Activated T-helper 1 cell treated with anti-CD3 and anti-CD28 coated beads, Interleukin-12 subunit alpha, Interleukin-12 subunit beta, Interleukin-2, Interleukin-4 antibody, amounts not matched to agents 30 ng/mL and 10 ng/mL and 1 ng/mL, durations not matched to agents 14 hours and 24 hours and 36 hours (primary cell): ENCODE data around the gene CALML5. TPM values are rescaled to one million over a fixed set of nuclear protein-coding genes. Genes with fewer than 3 reads are reported as not detected.

Experiments
- DNase-seq: peaks from one replicate; pipeline ENCODE4 v3.0.0; 2021; ENCODE audit warnings: low spot score
- H3K27ac Mint-ChIP-seq: one replicate; pipeline ENCODE4 v1.8.0; 2021; ENCODE audit warnings: mild to moderate bottlenecking, mixed read lengths
- H3K27me3 Mint-ChIP-seq: one replicate; pipeline ENCODE4 v1.8.0; 2022; ENCODE audit warnings: mild to moderate bottlenecking, moderate library complexity, mixed read lengths; ENCODE audit not compliant: insufficient read depth
- H3K36me3 Mint-ChIP-seq: one replicate; pipeline ENCODE4 v1.8.0; 2021; ENCODE audit warnings: low read depth, mixed read lengths
- H3K4me1 Mint-ChIP-seq: one replicate; pipeline ENCODE4 v1.8.0; 2021; ENCODE audit warnings: low read depth, mixed read lengths
- H3K4me3 Mint-ChIP-seq: one replicate; pipeline ENCODE4 v1.8.0; 2021; ENCODE audit warnings: mild to moderate bottlenecking, moderate library complexity, mixed read lengths
- H3K9me3 Mint-ChIP-seq: one replicate; pipeline ENCODE4 v1.8.0; 2021; ENCODE audit warnings: mixed read lengths
- intact Hi-C: fragments of 100-400 bp; cut with micrococcal nuclease; formaldehyde crosslinking; loops from one replicate; pipeline ENCODE4 v1.15.1; 2024
- total RNA-seq: library from RNA; stranded (reverse); gene quantifications from 2 replicates; pipeline ENCODE4 v1.2.3, GENCODE V29; 2022

CALML5 gene
- total RNA-seq, 1 donor from 2014 or later = not detected

DNA sequence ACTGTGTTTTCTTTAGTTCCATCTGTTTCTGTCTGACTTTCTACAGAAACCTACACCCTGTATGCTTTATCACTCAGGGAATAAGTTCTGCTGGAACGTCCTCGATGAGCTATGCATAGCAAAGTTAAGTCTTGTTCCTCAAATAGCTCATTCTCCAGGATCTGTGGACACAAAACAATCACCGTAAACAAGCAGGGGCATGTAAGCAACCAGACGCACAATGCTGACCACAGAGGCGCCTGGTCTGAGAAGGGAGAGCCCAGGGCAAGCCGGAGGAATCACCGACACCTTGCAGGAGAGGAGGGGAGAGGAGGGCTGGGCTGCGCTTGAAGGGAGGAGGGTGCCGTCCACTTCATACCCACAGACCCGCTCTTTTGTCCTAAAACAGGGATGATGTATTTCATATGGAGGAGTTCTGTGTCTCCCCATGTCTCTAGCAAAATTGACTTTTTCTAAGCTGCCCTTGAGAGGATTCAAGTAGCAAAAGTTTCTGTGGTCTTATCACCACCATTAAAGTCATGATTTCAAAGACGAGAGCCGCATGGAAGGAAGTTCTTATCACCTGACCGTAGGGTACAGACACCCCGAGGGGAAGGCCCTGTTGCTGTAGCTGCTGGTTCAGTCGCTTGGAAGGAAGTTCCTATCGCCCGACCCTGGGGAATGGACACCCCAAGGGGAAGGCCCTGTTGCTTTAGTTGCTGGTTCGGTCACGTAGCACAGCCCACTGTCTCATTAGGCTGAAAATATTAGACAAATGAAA is 39.7 kb upstream of the CALML5 start:
- H3K9me3 Mint-ChIP-seq = peaks cover 16% of the 10 kb centered on the region
- no peaks in the 10 kb centered on the region for H3K36me3 Mint-ChIP-seq
- peaks cover 11% of the 10 kb centered on the region for H3K27me3 Mint-ChIP-seq
- no peak overlapping the region for H3K27ac Mint-ChIP-seq
- no peaks in the 10 kb centered on the region for H3K4me1 Mint-ChIP-seq
- no peak overlapping the region for H3K4me3 Mint-ChIP-seq
- intact Hi-C loops = no loop called here
- DNase-seq = no peak

DNA sequence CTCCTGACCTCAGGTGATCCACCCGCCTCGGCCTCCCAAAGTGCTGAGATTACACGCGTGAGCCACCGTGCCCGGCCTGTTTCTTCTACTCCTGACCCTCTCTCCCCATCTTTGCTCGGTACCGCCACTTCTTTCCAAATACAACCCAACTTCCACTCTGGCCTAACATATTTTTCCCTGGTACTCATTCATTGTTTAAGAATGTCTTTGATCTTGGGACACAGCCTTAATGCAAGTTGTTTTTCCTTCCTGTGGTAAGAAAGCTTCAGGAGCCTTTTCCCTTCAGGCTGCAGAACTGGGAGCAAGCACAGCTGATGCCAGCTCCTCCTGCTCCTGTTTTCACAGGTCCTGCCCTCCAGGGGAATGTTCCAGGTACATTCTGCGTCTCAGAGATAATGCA is 39.1 kb upstream of the CALML5 start:
- Mint-ChIP-seq H3K27ac (no peak overlapping the region), H3K4me3 (no peak overlapping the region), H3K9me3 (peaks cover 12% of the 10 kb centered on the region), H3K4me1 (no peaks in the 10 kb centered on the region), H3K36me3 (no peaks in the 10 kb centered on the region), H3K27me3 (peaks cover 9% of the 10 kb centered on the region)
- intact Hi-C loops = no loop called here
- no peak for DNase-seq

DNA sequence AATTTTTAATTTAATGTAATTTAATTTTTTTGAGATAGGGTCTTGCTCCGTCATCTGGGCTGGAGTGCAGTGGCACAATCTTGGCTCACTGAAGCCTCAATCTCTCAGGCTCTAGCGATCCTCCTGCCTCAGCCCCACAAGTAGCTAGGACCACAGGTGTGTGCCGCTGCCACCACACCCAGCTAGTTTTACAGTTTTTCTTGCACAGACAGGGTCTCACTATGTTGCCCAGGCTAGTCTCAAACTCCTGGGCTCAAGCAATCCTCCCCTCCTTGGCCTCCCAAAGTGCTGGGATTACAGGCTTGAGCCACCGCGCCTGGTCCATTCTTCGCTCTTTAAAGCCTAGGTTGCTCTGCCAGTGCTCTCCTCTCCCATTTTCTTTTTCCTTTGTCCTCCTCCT is 38.3 kb upstream of the CALML5 start:
- Mint-ChIP-seq H3K4me1 (no peaks in the 10 kb centered on the region), H3K27ac (no peak overlapping the region), H3K4me3 (no peak overlapping the region), H3K36me3 (no peaks in the 10 kb centered on the region), H3K27me3 (peaks cover 9% of the 10 kb centered on the region), H3K9me3 (peaks cover 12% of the 10 kb centered on the region)
- no peak for DNase-seq
- intact Hi-C loops = no loop called here

DNA sequence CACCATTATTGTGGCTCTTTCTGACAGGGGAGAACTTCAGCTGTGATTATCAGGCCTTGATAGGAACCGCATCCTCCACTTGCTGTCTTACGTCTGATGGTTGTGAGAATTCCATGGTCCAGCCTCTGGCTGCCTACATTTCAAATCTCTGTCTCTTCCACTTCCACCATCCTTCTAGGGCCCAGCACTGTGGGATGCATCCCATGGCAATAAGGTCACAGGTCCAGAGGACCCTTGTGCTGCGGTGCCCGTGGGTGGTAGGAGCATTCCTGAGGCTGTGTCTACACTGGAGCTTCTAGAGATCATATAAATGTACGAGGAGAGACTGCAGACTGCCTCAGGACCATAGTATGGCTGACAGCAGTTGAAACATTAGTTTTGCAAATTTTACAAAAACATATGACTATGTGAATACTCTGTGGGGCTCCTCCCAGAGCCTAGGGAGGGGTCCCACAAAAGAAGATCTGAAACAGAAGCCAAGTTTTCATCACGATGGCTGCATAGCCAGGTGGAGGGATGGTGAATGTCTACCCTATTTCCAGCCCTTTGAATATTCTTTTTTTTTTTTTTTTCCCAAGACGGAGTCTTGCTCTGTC is 37.2 kb upstream of the CALML5 start:
- Mint-ChIP-seq H3K9me3 (peaks cover 5% of the 10 kb centered on the region), H3K36me3 (no peaks in the 10 kb centered on the region), H3K4me1 (no peaks in the 10 kb centered on the region), H3K4me3 (no peak overlapping the region), H3K27me3 (peaks cover 6% of the 10 kb centered on the region), H3K27ac (no peak overlapping the region)
- intact Hi-C loops = no loop called here
- DNase-seq = no peak

- H3K4me3 Mint-ChIP-seq = no peak overlapping the region
- intact Hi-C loops = no loop called here
- no peaks in the 10 kb centered on the region for H3K36me3 Mint-ChIP-seq
- no peak for DNase-seq
- no peaks in the 10 kb centered on the region for H3K9me3 Mint-ChIP-seq
- H3K27ac Mint-ChIP-seq = no peak overlapping the region
- peaks cover 6% of the 10 kb centered on the region for H3K27me3 Mint-ChIP-seq
- no peaks in the 10 kb centered on the region for H3K4me1 Mint-ChIP-seq
These were observed 35.8 kb upstream of the CALML5 start for GRCh38 chr10:5534880-5535856.

- DNase-seq = no peak
- intact Hi-C loops = no loop called here
- H3K4me3 Mint-ChIP-seq = no peak overlapping the region
- H3K27me3 Mint-ChIP-seq = peaks cover 6% of the 10 kb centered on the region
- no peaks in the 10 kb centered on the region for H3K9me3 Mint-ChIP-seq
- no peak overlapping the region for H3K27ac Mint-ChIP-seq
- H3K36me3 Mint-ChIP-seq = no peaks in the 10 kb centered on the region
- H3K4me1 Mint-ChIP-seq = no peaks in the 10 kb centered on the region
These were observed 34.9 kb upstream of the CALML5 start for GRCh38 chr10:5534051-5534821.

DNA sequence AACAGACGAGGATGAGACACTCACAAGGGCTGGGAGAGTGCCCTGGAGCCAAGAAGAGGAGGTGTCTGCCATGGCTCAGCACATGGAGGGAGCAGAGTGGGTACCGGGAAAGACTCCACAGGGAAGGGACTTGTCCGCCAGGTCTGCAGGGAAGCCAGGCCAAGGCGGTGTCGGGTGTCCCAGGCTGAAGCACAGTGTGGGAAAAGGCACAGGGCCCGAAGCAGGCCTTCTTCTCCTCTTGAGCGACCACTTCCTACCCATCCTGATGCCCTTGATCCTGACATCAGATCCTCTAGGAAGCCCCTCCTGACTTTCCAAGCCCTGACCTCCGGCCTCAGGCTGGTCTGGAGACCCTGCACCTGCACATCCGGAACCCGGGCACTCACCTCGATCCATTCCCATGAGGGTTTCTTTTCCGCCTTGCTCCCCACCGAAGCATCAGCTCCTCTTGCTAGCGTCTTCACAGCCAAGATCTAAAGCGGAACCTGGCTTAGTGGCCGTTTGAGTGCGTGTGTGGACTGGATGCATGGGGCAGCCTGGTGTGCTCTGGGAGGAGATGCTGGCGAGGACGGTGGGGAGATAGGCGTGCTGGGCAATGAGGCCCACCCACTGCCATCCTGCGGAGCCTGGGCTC is 33.8 kb upstream of the CALML5 start:
- no peak for DNase-seq
- Mint-ChIP-seq H3K4me1 (no peaks in the 10 kb centered on the region), H3K4me3 (no peak overlapping the region), H3K36me3 (no peaks in the 10 kb centered on the region), H3K27me3 (no peaks in the 10 kb centered on the region), H3K27ac (no peak overlapping the region), H3K9me3 (no peaks in the 10 kb centered on the region)
- intact Hi-C loops = no loop called here

DNA sequence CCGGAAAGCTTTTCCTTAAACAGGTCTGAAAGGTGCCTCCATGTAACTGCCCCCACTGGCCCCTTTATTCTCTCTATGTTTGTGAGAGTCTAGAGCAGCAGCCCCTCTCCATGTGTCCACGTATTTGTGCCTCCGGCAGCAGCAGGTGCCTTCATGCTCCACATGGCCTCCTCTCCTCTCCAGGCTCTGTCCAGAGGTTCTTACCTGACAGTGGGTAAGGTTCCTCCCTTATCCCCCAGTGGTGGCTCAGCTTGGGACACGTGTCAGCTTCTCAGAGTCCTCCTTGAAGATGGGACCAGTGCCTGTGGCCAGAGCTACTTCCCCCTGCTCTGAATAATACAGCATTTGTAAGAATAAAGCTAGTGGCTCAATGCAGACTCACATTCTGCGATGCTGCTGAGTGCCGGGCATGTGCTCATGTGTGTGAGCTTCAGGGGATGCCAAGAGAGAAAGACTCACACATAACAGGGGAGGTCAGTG is 33.3 kb upstream of the CALML5 start:
- H3K4me3 Mint-ChIP-seq = no peak overlapping the region
- no peaks in the 10 kb centered on the region for H3K27me3 Mint-ChIP-seq
- intact Hi-C loops = no loop called here
- no peak for DNase-seq
- no peaks in the 10 kb centered on the region for H3K4me1 Mint-ChIP-seq
- H3K27ac Mint-ChIP-seq = no peak overlapping the region
- no peaks in the 10 kb centered on the region for H3K36me3 Mint-ChIP-seq
- H3K9me3 Mint-ChIP-seq = no peaks in the 10 kb centered on the region

DNA sequence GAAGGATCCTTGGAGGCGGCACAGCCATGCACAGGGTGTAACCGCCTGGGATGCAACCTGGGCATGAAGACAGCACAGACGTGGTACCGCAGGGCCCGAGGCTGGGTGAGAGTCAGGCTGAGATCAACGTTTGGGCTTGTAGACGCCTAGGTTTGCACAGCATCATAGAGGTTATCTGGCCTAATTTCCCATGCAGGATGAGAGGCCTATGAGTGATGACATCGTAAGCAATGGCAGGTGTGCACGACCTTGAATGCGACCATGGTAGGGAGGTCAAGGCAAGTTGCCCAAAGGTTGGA is 32.9 kb upstream of the CALML5 start:
- Mint-ChIP-seq H3K36me3 (no peaks in the 10 kb centered on the region), H3K27ac (no peak overlapping the region), H3K4me3 (no peak overlapping the region), H3K9me3 (no peaks in the 10 kb centered on the region), H3K27me3 (no peaks in the 10 kb centered on the region), H3K4me1 (no peaks in the 10 kb centered on the region)
- intact Hi-C loops = no loop called here
- no peak for DNase-seq

DNA sequence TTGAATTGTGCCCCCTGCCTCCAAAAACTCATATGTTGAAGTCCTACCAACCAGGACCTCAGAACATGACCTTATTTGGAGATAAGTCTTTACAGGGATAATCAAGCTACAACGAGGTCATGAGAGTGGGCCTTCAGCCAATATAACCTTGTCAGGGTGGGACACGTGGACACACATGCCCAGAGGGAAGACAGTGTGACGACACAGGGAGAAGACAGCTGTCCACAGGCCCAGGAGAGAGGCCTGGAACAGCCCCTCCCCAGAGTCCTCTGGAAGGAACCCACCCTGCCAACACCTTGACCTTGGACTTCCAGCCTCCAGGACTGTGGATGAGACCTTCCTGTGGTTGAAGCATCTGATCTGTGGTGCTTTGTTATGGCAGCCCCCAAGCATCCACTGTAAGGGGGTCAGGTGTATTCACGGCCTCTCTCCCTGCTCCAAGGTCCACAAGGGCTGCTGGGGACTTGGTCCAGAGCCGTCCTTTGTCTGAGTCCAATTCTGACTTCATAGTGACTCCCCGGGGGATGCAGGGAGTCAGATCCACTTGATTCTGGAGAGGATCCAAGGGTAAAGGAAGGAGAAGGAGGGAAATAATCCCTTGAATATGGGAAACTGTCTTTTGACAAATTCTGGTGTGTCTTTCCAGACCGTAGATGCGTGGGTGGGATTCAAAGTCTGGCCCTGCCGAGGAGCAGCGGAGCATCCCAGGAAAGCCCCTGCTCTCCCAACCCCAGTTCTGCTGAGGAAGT is 32.4 kb upstream of the CALML5 start:
- Mint-ChIP-seq H3K9me3 (no peaks in the 10 kb centered on the region), H3K27me3 (no peaks in the 10 kb centered on the region), H3K4me3 (no peak overlapping the region), H3K27ac (no peak overlapping the region), H3K36me3 (no peaks in the 10 kb centered on the region), H3K4me1 (no peaks in the 10 kb centered on the region)
- intact Hi-C loops = no loop called here
- no peak for DNase-seq

GRCh38 chr10:5530846-5531557 is 31.6 kb upstream of the CALML5 start:
- Mint-ChIP-seq H3K27ac (no peak overlapping the region), H3K27me3 (no peaks in the 10 kb centered on the region), H3K9me3 (no peaks in the 10 kb centered on the region), H3K4me1 (no peaks in the 10 kb centered on the region), H3K4me3 (no peak overlapping the region), H3K36me3 (no peaks in the 10 kb centered on the region)
- intact Hi-C loops = no loop called here
- no peak for DNase-seq
